Measurements from ENCODE around the gene CMTM8.

GRCh38 chr3:32399030-32399620 lies 160.6 kb downstream of the CMTM8 start:
- no peak for TF ChIP-seq POLR2A (IDR thresholded peaks at IDR 0.05)
- peak; percentile 51 to 79 (median 72) for TF ChIP-seq CTCF (IDR thresholded peaks at IDR 0.05)

Data from right lobe of liver (tissue), 4 donors.